IPS DF 4.7 (cell line): ENCODE data around the gene MGLL.

Experiments used
- DNase-seq: peaks from one replicate; pipeline ENCODE4 v3.0.0-alpha.2; 2013; ENCODE audit warnings: low spot score; ENCODE audit errors: extremely low read depth

Gene MGLL

GRCh38 chr3:127729556-127730056 is 92.7 kb downstream of the MGLL start:
- no peak for DNase-seq

- no peak for DNase-seq
Observed at GRCh38 chr3:127728417-127729015, 93.8 kb downstream of the MGLL start.

- no peak for DNase-seq
Observed at GRCh38 chr3:127726894-127727293, 95.4 kb downstream of the MGLL start.

- DNase-seq = no peak
Observed at GRCh38 chr3:127723011-127723567, 99.2 kb downstream of the MGLL start.

GRCh38 chr3:127722091-127722784 is 100.1 kb downstream of the MGLL start:
- DNase-seq = no peak

- DNase-seq = no peak
Observed at GRCh38 chr3:127720985-127721935, 101.1 kb downstream of the MGLL start.

- DNase-seq = no peak
Observed at GRCh38 chr3:127720161-127720823, 102.0 kb downstream of the MGLL start.

GRCh38 chr3:127719369-127719768 is 102.9 kb downstream of the MGLL start:
- no peak for DNase-seq

GRCh38 chr3:127718916-127719290 is 103.4 kb downstream of the MGLL start:
- no peak for DNase-seq

- no peak for DNase-seq
Observed at GRCh38 chr3:127718245-127718915, 103.9 kb downstream of the MGLL start.

GRCh38 chr3:127717357-127718244 is 104.7 kb downstream of the MGLL start:
- DNase-seq = no peak

GRCh38 chr3:127716384-127716783 is 105.9 kb downstream of the MGLL start:
- no peak for DNase-seq

GRCh38 chr3:127715532-127715931 is 106.8 kb downstream of the MGLL start:
- no peak for DNase-seq

GRCh38 chr3:127714866-127715265 is 107.4 kb downstream of the MGLL start:
- no peak for DNase-seq

- DNase-seq = no peak
Observed at GRCh38 chr3:127714125-127714571, 108.2 kb downstream of the MGLL start.

- DNase-seq = no peak
Observed at GRCh38 chr3:127712881-127713771, 109.2 kb downstream of the MGLL start.

GRCh38 chr3:127712461-127712860 is 109.9 kb downstream of the MGLL start:
- no peak for DNase-seq

- no peak for DNase-seq
Observed at GRCh38 chr3:127711896-127712295, 110.4 kb downstream of the MGLL start.
